SK-N-SH (cell line): ENCODE data around the gene MCEMP1. TPM values are rescaled to one million over a fixed set of nuclear protein-coding genes. Genes with fewer than 3 reads are reported as not detected.

Experiments used
- CTCF ChIA-PET: fragments of 300-600, 350-600 bp; formaldehyde crosslinking; extraction: SDS; loops from one replicate; lab custom pipeline; 2021; lab: Yijun Ruan, JAX
- POLR2A ChIA-PET: fragments of 350-600 bp; sonication (Branson Sonifier 250); formaldehyde crosslinking; extraction: SDS; loops from one replicate; lab custom pipeline; 2020; ENCODE audit warnings: antibody characterized with exemption, inconsistent platforms; lab: Yijun Ruan, JAX
- DNase-seq: peaks from one replicate; pipeline ENCODE4 v3.0.0; 2012
- H2AFZ ChIP-seq: fragments of 200-600 bp; sonication (generic); 2 replicates; pipeline ENCODE4 v1.8.1; 2016; ENCODE audit warnings: antibody characterized with exemption, mild to moderate bottlenecking, low read depth
- H3F3A ChIP-seq: fragments of 200-600 bp; sonication (generic); replicated peaks from 2 replicates; pipeline ENCODE3; 2016; ENCODE audit warnings: antibody characterized with exemption, mild to moderate bottlenecking; ENCODE audit not compliant: insufficient read depth
- H3K27ac ChIP-seq, 2 experiments: fragments of 200-500 bp in 1 of 2; fragments of 200-600 bp in 1 of 2; sonication (Bioruptor generic) in 1 of 2; sonication (generic), shearing (Covaris generic) in 1 of 2; 2 replicates each; pipeline versions ENCODE4 v1.5.1 to v1.6.1; 2014 to 2016; ENCODE audit warnings: low read depth in 2 of 2, inconsistent platforms in 1 of 2, low read length in 1 of 2, mild to moderate bottlenecking in 1 of 2, mixed read lengths in 1 of 2
- H3K27me3 ChIP-seq: fragments of 200-600 bp; sonication (generic), shearing (Covaris generic); 2 replicates; pipeline ENCODE4 v1.6.1; 2016; ENCODE audit warnings: mixed run types; ENCODE audit not compliant: insufficient read depth
- H3K36me3 ChIP-seq, 2 experiments: fragments of 200-500 bp in 1 of 2; fragments of 200-600 bp in 1 of 2; sonication (Bioruptor generic) in 1 of 2; sonication (generic) in 1 of 2; replicated peaks in 1 of 2; 2 replicates each; pipeline versions ENCODE3 to v1.5.1; 2014 to 2016; ENCODE audit warnings: low read length in 1 of 2, mild to moderate bottlenecking in 1 of 2; ENCODE audit not compliant: insufficient read depth in 2 of 2, control insufficient read depth in 1 of 2
- H3K4me1 ChIP-seq, 2 experiments: fragments of 200-500 bp in 1 of 2; fragments of 200-600 bp in 1 of 2; sonication (Bioruptor generic) in 1 of 2; sonication (generic), shearing (Covaris generic) in 1 of 2; 2 replicates each; pipeline versions ENCODE4 v1.5.1 to v1.6.1; 2014 to 2016; ENCODE audit warnings: low read depth in 1 of 2, low read length in 1 of 2, mixed run types in 1 of 2; ENCODE audit not compliant: insufficient read depth in 2 of 2, control insufficient read depth in 1 of 2
- H3K4me2 ChIP-seq: fragments of 200-600 bp; sonication (generic), shearing (Covaris generic); 2 replicates; pipeline ENCODE4 v1.6.1; 2017; ENCODE audit warnings: mixed run types
- H3K4me3 ChIP-seq, 2 experiments: fragments of 200-500 bp in 1 of 2; fragments of 200-600 bp in 1 of 2; sonication (Bioruptor generic) in 1 of 2; sonication (generic), shearing (Covaris generic) in 1 of 2; 2 replicates each; pipeline versions ENCODE4 v1.5.1 to v1.8.1; 2014 to 2016; ENCODE audit warnings: low read depth in 2 of 2, inconsistent platforms in 1 of 2, low read length in 1 of 2, mild to moderate bottlenecking in 1 of 2, mixed read lengths in 1 of 2, moderate library complexity in 1 of 2
- H3K79me2 ChIP-seq: fragments of 200-600 bp; sonication (generic); 2 replicates; pipeline ENCODE4 v1.8.1; 2017; ENCODE audit warnings: mild to moderate bottlenecking; ENCODE audit not compliant: insufficient read depth
- H3K9ac ChIP-seq: fragments of 200-600 bp; sonication (generic); 2 replicates; pipeline ENCODE4 v1.6.1; 2017; ENCODE audit warnings: mixed run types
- H3K9me2 ChIP-seq: fragments of 200-600 bp; sonication (generic); 2 replicates; pipeline ENCODE4 v1.6.1; 2017; ENCODE audit warnings: mixed run types
- H3K9me3 ChIP-seq: fragments of 200-600 bp; sonication (generic); 2 replicates; pipeline ENCODE4 v1.6.1; 2017; ENCODE audit warnings: mixed run types, mild to moderate bottlenecking, moderate library complexity
- H4K20me1 ChIP-seq: fragments of 200-600 bp; sonication (generic); 2 replicates; pipeline ENCODE4 v1.6.1; 2017; ENCODE audit warnings: mild to moderate bottlenecking, mixed run types; ENCODE audit not compliant: insufficient read depth
- CHD2 ChIP-seq: fragments of 150-350 bp; IDR thresholded peaks from 2 replicates; pipeline ENCODE4 v1.6.1; 2018; ENCODE audit warnings: low read length; ENCODE audit not compliant: partially characterized antibody
- FOXJ3 ChIP-seq: sonication (generic); formaldehyde crosslinking; IDR thresholded peaks from 2 replicates; pipeline ENCODE4 v1.5.1; 2020; ENCODE audit warnings: mild to moderate bottlenecking, missing genetic modification reagents
- JUND ChIP-seq: IDR thresholded peaks from 2 replicates; pipeline ENCODE4 v1.4.0; 2012
- MXI1 ChIP-seq: IDR thresholded peaks from 2 replicates; pipeline ENCODE4 v1.6.1; 2012; ENCODE audit warnings: mild to moderate bottlenecking, low read depth, low read length, improper control_type of control experiment
- RAD21 ChIP-seq: IDR thresholded peaks from 2 replicates; pipeline ENCODE4 v1.6.1; 2012; ENCODE audit warnings: mild to moderate bottlenecking, low read length
- RFX5 ChIP-seq: IDR thresholded peaks from 2 replicates; pipeline ENCODE4 v1.6.1; 2012; ENCODE audit warnings: mild to moderate bottlenecking, improper control_type of control experiment, low read length
- RXRA ChIP-seq: IDR thresholded peaks from 2 replicates; pipeline ENCODE4 v1.4.0; 2012; ENCODE audit warnings: low read depth, mild to moderate bottlenecking, borderline replicate concordance
- TAF1 ChIP-seq: IDR thresholded peaks from 2 replicates; pipeline ENCODE4 v1.6.1; 2012; ENCODE audit warnings: low read depth, mild to moderate bottlenecking, low read length, moderate library complexity, borderline replicate concordance
- TCF12 ChIP-seq: IDR thresholded peaks from 2 replicates; pipeline ENCODE4 v1.4.0; 2012
- YY1 ChIP-seq: IDR thresholded peaks from 2 replicates; pipeline ENCODE4 v1.4.0; 2012; ENCODE audit warnings: low read depth, mild to moderate bottlenecking
- WGBS: methylation state at CpG from one replicate; pipeline ENCODE4 v1.1.6; 2017; ENCODE audit warnings: low lambda C conversion rate; 5-methylcytosine and 5-hydroxymethylcytosine counted together
- polyA plus RNA-seq, 3 experiments: library from polyadenylated mRNA; depleted of rRNA; stranded (reverse); fragments of >200 nt; gene quantifications; 2 replicates each; pipeline ENCODE4 v1.2.3, GENCODE V29; 2012
- TF ChIP-seq, protein P1 (sequence below): fragments of 150-350 bp; IDR thresholded peaks from 2 replicates; pipeline ENCODE4 v1.6.1; 2016; ENCODE audit warnings: mild to moderate bottlenecking, low read depth, low read length
- TF ChIP-seq, protein P2 (sequence below): IDR thresholded peaks from 2 replicates; pipeline ENCODE4 v1.4.0; 2012; ENCODE audit warnings: low read depth, borderline replicate concordance
- TF ChIP-seq, protein P3 (sequence below): IDR thresholded peaks from 2 replicates; pipeline ENCODE4 v1.6.1; 2012; ENCODE audit warnings: mild to moderate bottlenecking, low read depth, low read length, moderate library complexity
- TF ChIP-seq, protein P4 (sequence below): fragments of 200-600 bp; sonication (generic); IDR thresholded peaks from 2 replicates; pipeline ENCODE4 v1.6.1; 2017; ENCODE audit warnings: antibody characterized with exemption, mild to moderate bottlenecking, moderate library complexity

The MCEMP1 gene
- polyA plus RNA-seq, 1 of the 3 experiments (the other 2 are of a cell fraction), result not detected

DNA sequence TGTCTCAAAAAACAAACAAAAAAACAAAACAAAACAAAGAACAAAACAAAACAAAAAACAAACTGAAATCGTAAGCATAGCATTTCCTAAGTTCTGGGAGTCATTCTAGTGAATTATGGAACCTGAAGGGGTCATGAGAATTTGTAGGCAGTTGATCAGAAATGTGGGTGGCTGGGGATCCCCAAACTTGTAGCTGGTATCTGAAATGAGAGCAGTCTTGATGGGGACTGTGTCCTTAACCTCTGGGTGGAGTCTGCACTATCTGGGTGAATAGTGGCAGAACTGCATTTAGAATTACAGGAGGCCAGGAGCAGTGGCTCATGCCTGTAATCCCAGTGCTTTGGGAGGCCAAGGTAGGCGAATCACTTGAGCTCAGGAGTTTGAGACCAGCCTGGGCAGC is 48.9 kb downstream of the MCEMP1 start:
- Histone ChIP-seq H3K36me3 (no peaks in the 10 kb centered on the region), H3K27me3 (peaks cover 97% of the 10 kb centered on the region)
- no peak for TF ChIP-seq MXI1
- no peak for TF ChIP-seq TCF12
- no peak for TF ChIP-seq YY1
- TF ChIP-seq TAF1, result no peak
- TF ChIP-seq JUND, result no peak
- TF ChIP-seq, protein P1, sequence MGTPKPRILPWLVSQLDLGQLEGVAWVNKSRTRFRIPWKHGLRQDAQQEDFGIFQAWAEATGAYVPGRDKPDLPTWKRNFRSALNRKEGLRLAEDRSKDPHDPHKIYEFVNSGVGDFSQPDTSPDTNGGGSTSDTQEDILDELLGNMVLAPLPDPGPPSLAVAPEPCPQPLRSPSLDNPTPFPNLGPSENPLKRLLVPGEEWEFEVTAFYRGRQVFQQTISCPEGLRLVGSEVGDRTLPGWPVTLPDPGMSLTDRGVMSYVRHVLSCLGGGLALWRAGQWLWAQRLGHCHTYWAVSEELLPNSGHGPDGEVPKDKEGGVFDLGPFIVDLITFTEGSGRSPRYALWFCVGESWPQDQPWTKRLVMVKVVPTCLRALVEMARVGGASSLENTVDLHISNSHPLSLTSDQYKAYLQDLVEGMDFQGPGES, result no peak
- TF ChIP-seq, protein P2, sequence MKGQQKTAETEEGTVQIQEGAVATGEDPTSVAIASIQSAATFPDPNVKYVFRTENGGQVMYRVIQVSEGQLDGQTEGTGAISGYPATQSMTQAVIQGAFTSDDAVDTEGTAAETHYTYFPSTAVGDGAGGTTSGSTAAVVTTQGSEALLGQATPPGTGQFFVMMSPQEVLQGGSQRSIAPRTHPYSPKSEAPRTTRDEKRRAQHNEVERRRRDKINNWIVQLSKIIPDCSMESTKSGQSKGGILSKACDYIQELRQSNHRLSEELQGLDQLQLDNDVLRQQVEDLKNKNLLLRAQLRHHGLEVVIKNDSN, result no peak
- TF ChIP-seq CHD2, result no peak
- TF ChIP-seq RFX5, result no peak
- TF ChIP-seq, protein P3, sequence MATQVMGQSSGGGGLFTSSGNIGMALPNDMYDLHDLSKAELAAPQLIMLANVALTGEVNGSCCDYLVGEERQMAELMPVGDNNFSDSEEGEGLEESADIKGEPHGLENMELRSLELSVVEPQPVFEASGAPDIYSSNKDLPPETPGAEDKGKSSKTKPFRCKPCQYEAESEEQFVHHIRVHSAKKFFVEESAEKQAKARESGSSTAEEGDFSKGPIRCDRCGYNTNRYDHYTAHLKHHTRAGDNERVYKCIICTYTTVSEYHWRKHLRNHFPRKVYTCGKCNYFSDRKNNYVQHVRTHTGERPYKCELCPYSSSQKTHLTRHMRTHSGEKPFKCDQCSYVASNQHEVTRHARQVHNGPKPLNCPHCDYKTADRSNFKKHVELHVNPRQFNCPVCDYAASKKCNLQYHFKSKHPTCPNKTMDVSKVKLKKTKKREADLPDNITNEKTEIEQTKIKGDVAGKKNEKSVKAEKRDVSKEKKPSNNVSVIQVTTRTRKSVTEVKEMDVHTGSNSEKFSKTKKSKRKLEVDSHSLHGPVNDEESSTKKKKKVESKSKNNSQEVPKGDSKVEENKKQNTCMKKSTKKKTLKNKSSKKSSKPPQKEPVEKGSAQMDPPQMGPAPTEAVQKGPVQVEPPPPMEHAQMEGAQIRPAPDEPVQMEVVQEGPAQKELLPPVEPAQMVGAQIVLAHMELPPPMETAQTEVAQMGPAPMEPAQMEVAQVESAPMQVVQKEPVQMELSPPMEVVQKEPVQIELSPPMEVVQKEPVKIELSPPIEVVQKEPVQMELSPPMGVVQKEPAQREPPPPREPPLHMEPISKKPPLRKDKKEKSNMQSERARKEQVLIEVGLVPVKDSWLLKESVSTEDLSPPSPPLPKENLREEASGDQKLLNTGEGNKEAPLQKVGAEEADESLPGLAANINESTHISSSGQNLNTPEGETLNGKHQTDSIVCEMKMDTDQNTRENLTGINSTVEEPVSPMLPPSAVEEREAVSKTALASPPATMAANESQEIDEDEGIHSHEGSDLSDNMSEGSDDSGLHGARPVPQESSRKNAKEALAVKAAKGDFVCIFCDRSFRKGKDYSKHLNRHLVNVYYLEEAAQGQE, result no peak
- no peak for TF ChIP-seq RAD21
- TF ChIP-seq RXRA, result no peak
- TF ChIP-seq, protein P4, sequence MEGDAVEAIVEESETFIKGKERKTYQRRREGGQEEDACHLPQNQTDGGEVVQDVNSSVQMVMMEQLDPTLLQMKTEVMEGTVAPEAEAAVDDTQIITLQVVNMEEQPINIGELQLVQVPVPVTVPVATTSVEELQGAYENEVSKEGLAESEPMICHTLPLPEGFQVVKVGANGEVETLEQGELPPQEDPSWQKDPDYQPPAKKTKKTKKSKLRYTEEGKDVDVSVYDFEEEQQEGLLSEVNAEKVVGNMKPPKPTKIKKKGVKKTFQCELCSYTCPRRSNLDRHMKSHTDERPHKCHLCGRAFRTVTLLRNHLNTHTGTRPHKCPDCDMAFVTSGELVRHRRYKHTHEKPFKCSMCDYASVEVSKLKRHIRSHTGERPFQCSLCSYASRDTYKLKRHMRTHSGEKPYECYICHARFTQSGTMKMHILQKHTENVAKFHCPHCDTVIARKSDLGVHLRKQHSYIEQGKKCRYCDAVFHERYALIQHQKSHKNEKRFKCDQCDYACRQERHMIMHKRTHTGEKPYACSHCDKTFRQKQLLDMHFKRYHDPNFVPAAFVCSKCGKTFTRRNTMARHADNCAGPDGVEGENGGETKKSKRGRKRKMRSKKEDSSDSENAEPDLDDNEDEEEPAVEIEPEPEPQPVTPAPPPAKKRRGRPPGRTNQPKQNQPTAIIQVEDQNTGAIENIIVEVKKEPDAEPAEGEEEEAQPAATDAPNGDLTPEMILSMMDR, result no peak
- TF ChIP-seq FOXJ3 (CRISPR knock-in tag), result no peak
- TF ChIP-seq, all 33 proteins: peak for 0
- H3K4me2 ChIP-seq, result no peak overlapping the region
- no peaks in the 10 kb centered on the region for H3K4me1 ChIP-seq
- no peak for DNase-seq
- no peaks in the 10 kb centered on the region for H3K79me2 ChIP-seq
- H3K27ac ChIP-seq, result no peak overlapping the region
- WGBS, result 2% methylated on average over 2 of the region's 2 CpGs
- no peaks in the 10 kb centered on the region for H3F3A ChIP-seq
- ChIA-PET CTCF (no interaction called here), POLR2A (no interaction called here)
- no peak overlapping the region for H3K4me3 ChIP-seq
- no peak overlapping the region for H2AFZ ChIP-seq
- no peaks in the 10 kb centered on the region for H3K9me2 ChIP-seq
- no peak overlapping the region for H3K9ac ChIP-seq
- H4K20me1 ChIP-seq, result no peaks in the 10 kb centered on the region
- H3K9me3 ChIP-seq, result no peaks in the 10 kb centered on the region
